Vagina (tissue), 2 donors: ENCODE data around the gene OR51E1. TPM values are rescaled to one million over a fixed set of nuclear protein-coding genes. Genes with fewer than 3 reads are reported as not detected.

Source experiments
- DNase-seq, 2 donors: peaks; one replicate each; pipeline ENCODE4 v3.0.0-alpha.2; 2017; ENCODE audit errors: extremely low spot score in 2 of 2
- H3K27ac ChIP-seq: fragments of 200-600 bp; sonication (generic); one replicate; pipeline ENCODE4 v1.5.1; 2019
- H3K27me3 ChIP-seq: fragments of 200-600 bp; sonication (generic); one replicate; pipeline ENCODE4 v1.5.1; 2019
- H3K36me3 ChIP-seq, 2 donors: fragments of 200-600 bp; sonication (generic); one replicate each; pipeline ENCODE4 v1.5.1; 2017 to 2019
- H3K4me1 ChIP-seq: fragments of 200-600 bp; sonication (generic); one replicate; pipeline ENCODE4 v1.5.1; 2019
- H3K4me3 ChIP-seq, 2 donors: fragments of 200-600 bp; sonication (generic); 1 replicate in 1 of 2; 2 replicates in 1 of 2; pipeline ENCODE4 v1.5.1; 2016 to 2019
- H3K9me3 ChIP-seq: fragments of 200-600 bp; sonication (generic); one replicate; pipeline ENCODE4 v1.5.1; 2019
- CTCF ChIP-seq, 3 experiments: fragments of 450-650 bp in 2 of 3; fragments of 200-600 bp in 1 of 3; sonication (generic) in 1 of 3; IDR thresholded peaks; one replicate each; pipeline ENCODE4 v1.5.1; 2017 to 2019; ENCODE audit warnings: antibody characterized with exemption in 3 of 3, mild to moderate bottlenecking in 2 of 3, moderate library complexity in 2 of 3
- POLR2A ChIP-seq, 2 donors: fragments of 450-650 bp; IDR thresholded peaks; one replicate each; pipeline ENCODE4 v1.6.1; 2017; ENCODE audit warnings: antibody characterized with exemption in 2 of 2, mild to moderate bottlenecking in 2 of 2, moderate library complexity in 2 of 2
- POLR2AphosphoS5 ChIP-seq, 2 donors: sonication (generic); formaldehyde crosslinking; IDR thresholded peaks; one replicate each; pipeline ENCODE4 v1.9.0; 2017; ENCODE audit warnings: antibody characterized with exemption in 2 of 2, mild to moderate bottlenecking in 2 of 2, low read depth in 1 of 2; ENCODE audit not compliant: insufficient read depth in 1 of 2
- intact Hi-C: fragments of 100-400 bp; cut with DNase I; formaldehyde crosslinking; loops from one replicate; pipeline ENCODE4 v1.15.1; 2023
- total RNA-seq: library from RNA; depleted of rRNA; stranded (reverse); fragments of >200 nt; gene quantifications from one replicate; pipeline ENCODE4 v1.2.3, GENCODE V29; 2016

Gene OR51E1
- total RNA-seq, 1 donor from 2014 or later, result 0.25 TPM

DNA sequence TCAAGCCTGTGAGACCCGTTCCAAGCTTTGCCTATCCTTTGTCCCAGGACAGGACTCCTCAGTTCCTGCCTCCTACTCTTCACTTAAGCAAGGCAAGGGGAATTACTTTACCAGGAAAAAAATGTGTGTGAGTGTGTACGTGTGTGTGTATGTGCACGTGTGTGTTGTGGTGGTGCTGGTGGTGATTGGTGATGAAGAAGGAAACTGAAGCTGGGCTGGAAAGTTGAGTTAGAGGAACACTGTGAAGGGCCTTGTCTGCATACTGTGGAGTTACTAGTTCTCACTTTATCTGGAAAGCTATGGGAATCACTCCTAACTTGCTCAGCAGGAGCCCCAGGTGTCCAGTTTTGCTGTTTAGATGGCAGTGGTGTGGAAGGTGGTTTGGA is 6.1 kb upstream of the OR51E1 start:
- no peak for DNase-seq

DNA sequence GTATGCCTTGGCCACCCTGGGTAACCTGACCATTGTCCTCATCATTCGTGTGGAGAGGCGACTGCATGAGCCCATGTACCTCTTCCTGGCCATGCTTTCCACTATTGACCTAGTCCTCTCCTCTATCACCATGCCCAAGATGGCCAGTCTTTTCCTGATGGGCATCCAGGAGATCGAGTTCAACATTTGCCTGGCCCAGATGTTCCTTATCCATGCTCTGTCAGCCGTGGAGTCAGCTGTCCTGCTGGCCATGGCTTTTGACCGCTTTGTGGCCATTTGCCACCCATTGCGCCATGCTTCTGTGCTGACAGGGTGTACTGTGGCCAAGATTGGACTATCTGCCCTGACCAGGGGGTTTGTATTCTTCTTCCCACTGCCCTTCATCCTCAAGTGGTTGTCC is 3.9 kb upstream of the OR51E1 start:
- Histone ChIP-seq H3K27me3 (no peaks in the 10 kb centered on the region), H3K27ac (no peak overlapping the region), H3K36me3 (no peaks in the 10 kb centered on the region), H3K4me1 (no peaks in the 10 kb centered on the region), H3K9me3 (no peaks in the 10 kb centered on the region), H3K4me3 (no peak overlapping the region)
- TF ChIP-seq POLR2A (IDR thresholded peaks at IDR 0.05) (no peak), CTCF (IDR thresholded peaks at IDR 0.05) (no peak), POLR2AphosphoS5 (IDR thresholded peaks at IDR 0.05; ENCODE audit: insufficient read depth in 1 of 2, low read depth in 1 of 2) (no peak)
- no peak for DNase-seq
- intact Hi-C loops, result no loop called here

More for the DNA sequence above, 6.1 kb upstream of the OR51E1 start:
- no peaks in the 10 kb centered on the region for H3K27me3 ChIP-seq
- H3K27ac ChIP-seq, result no peak overlapping the region
- intact Hi-C loops, result no loop called here
- H3K36me3 ChIP-seq, result no peaks in the 10 kb centered on the region
- no peaks in the 10 kb centered on the region for H3K4me1 ChIP-seq
- H3K4me3 ChIP-seq, result no peak overlapping the region
- no peaks in the 10 kb centered on the region for H3K9me3 ChIP-seq
- TF ChIP-seq CTCF (IDR thresholded peaks at IDR 0.05) (no peak), POLR2A (IDR thresholded peaks at IDR 0.05) (no peak), POLR2AphosphoS5 (IDR thresholded peaks at IDR 0.05; ENCODE audit: insufficient read depth in 1 of 2, low read depth in 1 of 2) (no peak)

- Histone ChIP-seq H3K4me1 (no peaks in the 10 kb centered on the region), H3K4me3 (no peak overlapping the region)
Measured at GRCh38 chr11:4641501-4641900, 2.3 kb upstream of the OR51E1 start.

GRCh38 chr11:4642043-4642442 is 1.7 kb upstream of the OR51E1 start:
- H3K9me3 ChIP-seq, result no peaks in the 10 kb centered on the region

More at GRCh38 chr11:4641501-4641900, 2.3 kb upstream of the OR51E1 start:
- no peak overlapping the region for H3K27ac ChIP-seq
- intact Hi-C loops, result no loop called here
- TF ChIP-seq POLR2A (IDR thresholded peaks at IDR 0.05), result no peak
- no peak for TF ChIP-seq POLR2AphosphoS5 (IDR thresholded peaks at IDR 0.05; ENCODE audit: insufficient read depth in 1 of 2, low read depth in 1 of 2)
- TF ChIP-seq CTCF (IDR thresholded peaks at IDR 0.05), result no peak
- DNase-seq, result no peak
- no peaks in the 10 kb centered on the region for H3K36me3 ChIP-seq
- H3K9me3 ChIP-seq, result no peaks in the 10 kb centered on the region
- no peaks in the 10 kb centered on the region for H3K27me3 ChIP-seq

More at GRCh38 chr11:4642043-4642442, 1.7 kb upstream of the OR51E1 start:
- no peak overlapping the region for H3K27ac ChIP-seq
- H3K4me3 ChIP-seq, result no peak overlapping the region
- DNase-seq, result no peak
- no peaks in the 10 kb centered on the region for H3K27me3 ChIP-seq
- H3K36me3 ChIP-seq, result no peaks in the 10 kb centered on the region
- H3K4me1 ChIP-seq, result peaks cover under 1% of the 10 kb centered on the region
- TF ChIP-seq CTCF (IDR thresholded peaks at IDR 0.05) (no peak), POLR2AphosphoS5 (IDR thresholded peaks at IDR 0.05; ENCODE audit: insufficient read depth in 1 of 2, low read depth in 1 of 2) (no peak), POLR2A (IDR thresholded peaks at IDR 0.05) (no peak)
- intact Hi-C loops, result no loop called here
